HPDE6-E6E7 (cell line): ENCODE results near the gene ARID4B.
"Not testable (repeated sequence)": the region's sequence is repeated elsewhere in the genome, so short reads cannot be mapped to it uniquely, and the experiment has no call there.

Source experiments
- DNase-seq: peaks from one replicate; pipeline ENCODE4 v3.0.0; 2011; ENCODE audit warnings: missing footprints; ENCODE audit errors: extremely low spot score

The ARID4B gene

DNA sequence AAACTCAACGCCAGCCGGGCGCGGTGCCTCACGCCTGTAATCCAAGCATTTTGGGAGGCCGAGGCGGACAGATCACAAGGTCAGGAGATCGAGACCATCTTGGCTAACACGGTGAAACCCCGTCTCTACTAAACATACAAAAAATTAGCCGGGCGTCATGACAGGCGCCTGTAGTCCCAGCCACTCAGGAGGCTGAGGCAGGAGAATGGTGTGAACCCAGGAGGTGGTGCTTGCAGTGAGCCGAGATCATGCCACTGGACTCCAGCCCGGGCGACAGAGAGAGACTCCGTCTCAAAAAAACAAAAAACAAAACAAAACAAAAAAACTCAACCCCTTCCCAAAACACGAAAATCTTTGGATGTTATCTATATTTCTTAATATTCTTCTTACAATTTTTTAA lies 58.0 kb downstream of the ARID4B start:
- DNase-seq: not testable (repeated sequence)

GRCh38 chr1:235268379-235269125 lies 59.4 kb downstream of the ARID4B start:
- no peak for DNase-seq

DNA sequence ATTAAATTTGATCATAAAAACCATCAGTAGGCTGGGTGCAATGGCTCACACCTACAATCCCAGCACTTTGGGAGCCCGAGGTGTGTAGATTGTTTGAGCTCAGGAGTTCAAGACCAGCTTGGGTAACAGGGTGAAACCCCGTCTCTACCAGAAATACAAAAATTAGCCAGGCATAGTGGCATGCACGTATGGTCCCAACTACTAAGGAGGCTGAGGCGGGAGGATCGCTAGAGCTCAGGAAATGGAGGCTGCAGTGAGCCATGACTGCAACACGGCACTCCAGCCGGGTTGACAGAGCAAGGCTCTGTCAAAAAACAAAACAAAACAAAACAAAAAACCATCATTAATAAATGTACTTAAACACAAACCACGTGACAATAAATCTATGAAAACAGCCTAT lies 61.0 kb downstream of the ARID4B start:
- DNase-seq: no peak

GRCh38 chr1:235266325-235266724 lies 61.7 kb downstream of the ARID4B start:
- no peak for DNase-seq

GRCh38 chr1:235265900-235266299 lies 62.1 kb downstream of the ARID4B start:
- DNase-seq: no peak

DNA sequence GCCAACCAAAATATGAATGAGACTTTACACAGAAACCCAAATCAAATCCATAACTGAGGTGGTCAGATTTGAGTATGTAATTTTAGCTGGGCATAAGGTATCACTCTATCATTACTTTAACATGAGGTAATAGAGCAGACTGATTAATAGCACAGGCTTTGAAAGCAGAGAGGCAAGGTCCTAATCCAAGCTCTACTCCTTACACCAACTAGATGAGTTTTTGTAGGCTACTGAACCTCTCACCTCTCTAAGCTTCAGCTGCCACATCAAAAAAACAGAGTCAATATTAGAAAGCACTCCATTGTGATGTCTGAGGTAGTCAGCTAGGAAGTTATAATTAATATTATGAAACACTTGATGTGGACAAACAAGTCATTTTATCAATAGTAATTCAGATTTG lies 63.7 kb downstream of the ARID4B start:
- DNase-seq: no peak

DNA sequence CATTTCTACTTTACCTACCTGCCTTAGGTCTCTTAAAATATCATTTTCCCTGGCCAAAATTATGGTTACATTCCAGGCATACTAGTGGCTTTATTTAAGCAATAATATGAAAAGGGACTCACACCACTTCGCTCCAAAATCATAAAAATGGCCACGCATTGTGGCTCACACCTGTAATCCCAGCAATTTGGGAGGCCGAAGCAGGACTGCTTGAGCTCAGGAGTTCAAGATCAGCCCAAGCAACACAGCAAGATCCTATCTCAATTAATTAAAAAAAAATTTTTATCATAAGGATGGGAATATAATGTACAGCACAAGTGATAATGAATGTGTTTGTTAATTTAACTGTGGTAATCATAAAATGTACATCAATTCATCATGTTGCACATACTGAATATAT lies 65.4 kb downstream of the ARID4B start:
- DNase-seq: no peak

- DNase-seq: no peak
Observed at GRCh38 chr1:235261243-235261642, 66.7 kb downstream of the ARID4B start.

DNA sequence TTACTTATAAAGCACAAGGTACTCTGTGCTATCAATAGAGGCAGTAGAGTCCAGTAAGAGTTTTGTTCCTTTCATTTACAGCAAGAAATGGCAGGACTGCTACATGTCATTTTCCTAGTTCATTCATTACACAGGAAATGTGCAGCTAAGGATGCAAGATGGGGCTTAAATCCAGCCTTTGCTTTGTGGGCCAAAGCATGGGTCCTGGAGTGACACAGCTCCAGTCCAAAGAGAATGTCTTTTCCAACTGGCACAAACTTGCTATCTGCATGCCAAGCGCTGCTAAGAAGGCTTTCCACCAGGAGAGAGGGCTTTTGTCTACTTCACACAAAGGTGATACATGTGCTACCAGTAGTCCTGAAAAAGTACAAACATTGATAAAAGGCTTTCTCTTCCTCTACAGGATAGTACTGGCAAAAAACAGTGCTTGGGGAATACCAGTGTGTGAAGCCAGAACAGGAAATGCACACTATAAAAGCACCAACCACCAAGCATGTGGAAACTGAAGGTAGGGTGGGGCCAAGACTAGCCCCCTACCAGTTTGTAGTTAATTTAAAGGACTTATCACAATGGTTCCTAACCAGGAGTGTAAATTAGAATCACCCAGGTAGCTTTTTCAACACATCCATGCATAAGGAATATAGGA lies 68.7 kb downstream of the ARID4B start:
- no peak for DNase-seq

DNA sequence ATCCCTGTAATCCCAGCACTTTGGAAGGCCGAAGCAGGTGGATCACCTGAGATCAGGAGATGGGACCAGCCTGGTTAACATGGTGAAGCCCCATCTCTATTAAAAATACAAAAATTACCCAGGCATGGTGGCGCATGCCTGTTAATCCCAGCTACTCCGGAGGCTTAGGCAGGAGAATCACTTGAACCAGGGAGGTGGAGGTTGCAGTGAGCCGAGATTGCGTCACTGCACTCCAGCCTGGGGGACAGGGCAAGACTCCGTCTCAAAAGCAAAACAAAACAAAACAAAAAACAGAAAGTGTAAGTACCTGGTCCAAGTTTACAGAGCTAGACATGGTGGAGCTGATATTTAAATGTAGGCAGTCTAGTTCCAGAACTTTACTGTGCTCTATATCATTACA lies 69.9 kb downstream of the ARID4B start:
- DNase-seq: not testable (repeated sequence)

GRCh38 chr1:235254721-235255120 lies 73.3 kb downstream of the ARID4B start:
- DNase-seq: no peak

DNA sequence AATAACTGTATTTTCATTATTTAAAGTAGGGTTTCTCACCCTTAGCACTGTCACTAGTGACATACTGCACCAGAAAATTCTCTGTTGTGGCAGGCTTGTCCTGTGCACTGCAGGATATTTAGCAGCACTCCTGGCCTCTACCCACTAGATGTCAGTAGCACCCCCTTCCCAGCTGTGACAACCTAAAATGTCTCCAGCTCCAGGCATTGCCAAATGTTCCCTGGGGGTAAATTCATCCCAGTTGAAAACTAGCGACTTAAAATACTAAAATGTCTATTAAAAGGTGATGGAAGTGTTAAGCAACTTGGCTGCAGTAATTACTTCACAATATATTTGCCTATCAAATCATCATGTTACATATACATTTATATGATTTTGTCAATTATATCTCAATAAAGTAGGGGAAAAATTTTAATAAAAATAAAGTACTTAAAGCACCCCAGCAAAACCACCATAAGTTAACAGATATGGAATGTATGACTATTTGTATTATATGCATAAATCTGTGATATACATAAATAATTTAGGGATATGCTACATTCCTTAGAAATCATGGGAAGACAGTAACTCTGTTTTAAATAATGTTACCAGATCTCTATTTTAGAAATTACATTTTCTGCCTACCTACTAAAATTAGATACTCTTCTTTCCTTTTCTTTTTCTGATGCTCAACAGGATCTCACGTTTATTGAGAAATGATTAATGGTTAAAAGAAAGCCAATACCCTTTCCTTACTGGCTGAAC lies 74.6 kb downstream of the ARID4B start:
- peak; percentile 7 for DNase-seq

DNA sequence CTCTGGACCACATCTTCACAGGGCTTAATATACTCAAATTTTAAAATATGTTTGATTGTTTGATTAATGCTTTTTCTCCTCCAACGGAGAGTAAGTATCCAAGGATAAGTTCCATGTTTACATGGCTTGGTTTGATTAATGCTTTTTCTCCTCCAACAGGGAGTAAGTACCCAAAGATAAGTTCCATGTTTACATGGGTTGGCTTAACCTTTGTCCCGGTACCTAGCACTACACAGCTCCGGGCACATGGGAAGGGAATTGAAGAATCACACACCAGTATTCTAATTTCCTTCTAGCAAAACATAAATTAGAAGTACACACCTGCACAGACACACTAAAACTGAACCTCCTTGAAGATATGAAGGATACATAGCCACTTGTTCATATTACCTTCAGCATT lies 77.5 kb downstream of the ARID4B start:
- no peak for DNase-seq

DNA sequence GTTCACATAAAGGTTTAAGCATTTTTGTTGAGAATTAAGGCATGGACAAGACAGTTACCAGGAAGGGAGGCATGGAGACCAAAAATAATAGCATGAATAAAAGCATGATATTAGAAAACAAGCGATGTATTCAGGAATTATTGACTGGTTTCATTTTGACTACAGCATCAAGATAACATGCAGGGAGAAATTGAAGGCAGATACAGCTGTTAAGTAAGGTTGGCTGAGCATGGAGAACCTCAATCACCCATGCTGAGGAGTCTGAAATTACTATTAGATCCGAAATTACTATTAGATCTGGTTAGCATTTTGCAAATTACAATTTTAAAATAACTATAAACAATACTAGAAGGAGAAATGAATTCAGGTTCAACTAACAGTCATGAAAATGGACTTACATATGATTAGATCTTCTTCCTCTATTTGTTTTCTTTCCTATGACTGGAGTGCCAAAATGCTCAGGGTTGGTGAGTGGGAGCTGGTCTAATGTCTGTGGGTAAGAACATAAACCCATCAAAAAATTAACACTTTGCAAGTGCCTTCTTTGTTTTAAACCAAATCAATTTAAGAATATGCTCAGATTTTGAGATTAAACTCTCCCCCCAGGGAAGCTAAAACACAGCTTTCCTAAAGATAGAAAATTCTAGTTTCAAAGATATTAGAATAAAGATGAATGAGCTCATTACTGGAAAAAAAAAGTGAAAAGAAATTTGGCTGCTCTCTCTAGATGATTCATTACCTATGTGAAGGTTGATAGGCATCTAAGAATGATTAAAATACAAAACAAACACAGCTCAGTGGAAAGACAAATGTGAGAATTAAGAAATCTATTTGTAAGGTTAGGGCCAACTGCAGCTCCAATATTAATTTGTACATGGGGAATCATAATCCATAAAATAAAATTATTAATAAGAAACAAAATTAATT lies 81.7 kb downstream of the ARID4B start:
- DNase-seq: no peak

DNA sequence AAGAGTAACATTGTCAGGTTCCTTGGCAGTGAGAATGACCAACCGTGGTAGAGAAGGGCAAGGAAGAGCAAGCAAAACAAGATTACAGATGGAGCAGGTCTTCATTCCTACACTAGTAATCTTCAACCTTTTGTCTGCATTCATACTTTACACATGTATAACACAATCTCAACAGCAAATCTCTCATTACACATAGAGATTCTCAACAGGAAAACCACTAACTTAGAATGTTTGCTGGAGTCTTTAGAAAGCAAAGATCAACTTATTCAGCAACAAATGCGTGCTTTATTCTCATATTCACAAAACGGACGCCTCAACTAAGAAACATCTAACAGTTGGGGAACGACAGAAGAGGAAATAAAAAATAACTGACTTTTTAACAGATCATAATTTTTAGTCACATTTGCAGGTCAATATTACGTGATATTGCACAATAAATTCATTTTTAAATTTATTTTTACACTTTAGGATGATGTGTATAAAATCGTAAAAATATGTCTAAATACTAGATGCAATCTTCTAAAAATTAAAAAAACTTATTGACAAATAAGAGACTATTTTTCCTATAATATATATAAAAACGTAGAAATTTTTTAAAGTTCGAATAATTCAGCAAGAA lies 82.9 kb downstream of the ARID4B start:
- DNase-seq: no peak

DNA sequence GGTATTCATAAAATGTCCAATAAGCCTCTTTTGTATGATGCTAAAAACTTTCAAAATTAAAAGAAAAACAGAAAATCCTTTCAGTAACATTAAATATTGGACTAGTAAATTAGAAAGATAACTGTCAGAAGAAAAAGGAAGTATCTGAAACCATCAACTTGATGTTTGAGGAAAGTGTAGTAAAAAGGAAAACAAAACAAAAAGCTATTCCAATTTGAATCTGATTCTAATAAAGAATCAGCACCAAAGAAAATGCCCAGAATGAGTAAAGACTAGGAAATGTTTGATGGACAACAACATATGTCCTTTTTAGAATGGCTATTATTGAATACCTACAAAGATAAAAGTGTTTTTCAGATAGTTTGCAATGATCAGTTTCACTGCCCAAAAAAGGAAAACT lies 87.0 kb downstream of the ARID4B start:
- DNase-seq: no peak

GRCh38 chr1:235239851-235240250 lies 88.1 kb downstream of the ARID4B start:
- DNase-seq: no peak

DNA sequence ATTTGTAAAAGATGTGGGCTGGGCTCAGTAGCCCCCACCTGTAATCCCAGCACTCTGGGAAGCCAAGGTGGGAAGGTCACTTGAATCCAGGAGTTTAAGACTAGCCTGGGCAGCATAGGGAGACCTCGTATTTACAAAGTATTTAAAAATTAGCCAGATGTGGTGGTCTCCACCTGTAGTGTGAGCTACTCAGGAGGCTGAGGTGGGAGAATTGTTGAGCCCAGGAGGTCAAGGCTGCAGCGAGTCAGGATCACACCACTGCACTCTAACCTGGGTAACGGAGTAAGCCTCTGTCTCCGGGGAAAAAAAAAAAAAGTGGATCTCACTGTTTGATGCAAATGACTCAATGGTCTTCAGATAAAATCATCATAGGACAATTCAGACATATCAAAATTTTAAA lies 89.4 kb downstream of the ARID4B start:
- no peak for DNase-seq

DNA sequence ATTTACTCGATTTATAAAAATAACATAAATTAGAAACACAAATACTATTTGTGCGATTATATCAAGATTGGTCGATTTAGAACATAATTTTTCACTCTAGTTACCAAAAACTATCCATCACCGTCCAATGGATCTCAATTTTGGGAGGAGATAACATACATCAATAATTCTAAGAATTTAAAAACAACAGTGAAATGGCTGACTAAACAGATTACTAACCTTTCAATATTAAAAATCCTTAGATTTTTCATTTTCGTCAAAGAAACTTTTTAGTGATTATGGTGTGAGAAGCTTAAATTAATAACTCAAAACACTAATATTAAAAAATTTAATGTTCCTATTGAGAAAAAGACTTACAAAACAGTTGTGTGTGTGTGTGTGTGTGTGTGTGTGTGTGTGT lies 91.9 kb downstream of the ARID4B start:
- no peak for DNase-seq

DNA sequence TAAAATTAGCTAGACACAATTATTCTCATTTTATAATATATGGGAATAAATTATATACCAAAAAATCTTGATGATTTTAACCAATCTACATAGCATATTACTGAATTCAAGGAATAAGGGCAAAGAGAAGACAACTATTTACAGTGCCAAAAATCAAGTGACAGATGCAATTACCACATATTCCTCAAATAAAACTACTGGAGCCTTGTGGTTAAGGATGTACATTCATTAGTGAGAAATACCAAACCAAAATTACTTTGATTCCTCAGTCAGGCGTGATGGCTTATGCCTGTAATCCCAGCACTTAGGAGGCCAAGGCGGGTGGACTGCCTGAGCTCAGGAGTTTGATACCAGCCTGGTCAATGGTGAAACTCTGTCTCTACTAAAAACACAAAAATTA lies 98.1 kb downstream of the ARID4B start:
- DNase-seq: no peak

DNA sequence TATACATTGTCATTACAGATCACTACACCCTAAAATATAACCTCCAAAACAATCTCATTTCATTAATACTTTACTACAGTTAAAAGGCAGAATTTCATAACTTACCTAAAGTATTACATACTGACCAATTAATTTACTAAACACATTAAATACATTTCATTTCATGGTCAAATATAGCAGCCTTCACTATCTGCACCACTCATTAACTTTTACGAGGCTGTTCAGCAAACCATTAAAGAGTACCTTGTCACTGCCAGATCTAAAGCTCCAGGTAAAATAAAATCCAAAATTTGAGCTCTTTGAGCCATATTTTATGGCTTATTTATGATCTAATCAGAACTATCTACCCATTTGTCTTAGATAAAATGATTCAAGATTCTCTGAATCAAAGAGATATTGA lies 100.6 kb downstream of the ARID4B start:
- DNase-seq: no peak
